ENCODE results near the gene KLK4. TPM values are rescaled to one million over a fixed set of nuclear protein-coding genes. Genes with fewer than 3 reads are reported as not detected.

The KLK4 gene
- total RNA-seq, 1 donor from 2014 or later = 1.1 TPM

Other genes starting within 250 kb of the KLK4 start
- gene SHANK1, start 191.6 kb downstream of the KLK4 start, total RNA-seq = 1.4 TPM
- 16.6 TPM for gene CLEC11A, start 188.0 kb downstream of the KLK4 start, total RNA-seq
- not detected for gene GPR32, start 140.9 kb downstream of the KLK4 start, total RNA-seq
- not detected for gene ACP4, start 121.0 kb downstream of the KLK4 start, total RNA-seq
- gene KLK1, start 87.6 kb downstream of the KLK4 start, total RNA-seq = 2.1 TPM
- not detected for gene KLK15, start 77.8 kb downstream of the KLK4 start, total RNA-seq
- not detected for gene KLK3, start 56.5 kb downstream of the KLK4 start, total RNA-seq
- gene KLK2, start 38.0 kb downstream of the KLK4 start, total RNA-seq = not detected
- not detected for gene KLK5, start 41.6 kb upstream of the KLK4 start, total RNA-seq
- gene KLK6, start 58.2 kb upstream of the KLK4 start, total RNA-seq = 8.8 TPM
- gene KLK7, start 72.5 kb upstream of the KLK4 start, total RNA-seq = 5.5 TPM
- 1.8 TPM for gene KLK8, start 90.2 kb upstream of the KLK4 start, total RNA-seq
- 3.0 TPM for gene KLK10, start 108.3 kb upstream of the KLK4 start, total RNA-seq
- 1.1 TPM for gene KLK11, start 115.2 kb upstream of the KLK4 start, total RNA-seq
- not detected for gene KLK12, start 123.6 kb upstream of the KLK4 start, total RNA-seq
- 0.58 TPM for gene KLK13, start 153.7 kb upstream of the KLK4 start, total RNA-seq
- gene KLK14, start 171.5 kb upstream of the KLK4 start, total RNA-seq = 2.8 TPM
- gene CTU1, start 197.0 kb upstream of the KLK4 start, total RNA-seq = 6.1 TPM
- gene SIGLEC9, start 213.5 kb upstream of the KLK4 start, total RNA-seq = 5.3 TPM
- gene SIGLEC7, start 230.9 kb upstream of the KLK4 start, total RNA-seq = 2.0 TPM